ENCODE measurements around the gene HNRNPC. TPM values are rescaled to one million over a fixed set of nuclear protein-coding genes. Genes with fewer than 3 reads are reported as not detected.
"Not testable (repeated sequence)": the region's sequence is repeated elsewhere in the genome, so short reads cannot be mapped to it uniquely, and the experiment has no call there.

The HNRNPC gene
- polyA plus RNA-seq, 4 donors = 632 to 1,044 (median 906) TPM

DNA sequence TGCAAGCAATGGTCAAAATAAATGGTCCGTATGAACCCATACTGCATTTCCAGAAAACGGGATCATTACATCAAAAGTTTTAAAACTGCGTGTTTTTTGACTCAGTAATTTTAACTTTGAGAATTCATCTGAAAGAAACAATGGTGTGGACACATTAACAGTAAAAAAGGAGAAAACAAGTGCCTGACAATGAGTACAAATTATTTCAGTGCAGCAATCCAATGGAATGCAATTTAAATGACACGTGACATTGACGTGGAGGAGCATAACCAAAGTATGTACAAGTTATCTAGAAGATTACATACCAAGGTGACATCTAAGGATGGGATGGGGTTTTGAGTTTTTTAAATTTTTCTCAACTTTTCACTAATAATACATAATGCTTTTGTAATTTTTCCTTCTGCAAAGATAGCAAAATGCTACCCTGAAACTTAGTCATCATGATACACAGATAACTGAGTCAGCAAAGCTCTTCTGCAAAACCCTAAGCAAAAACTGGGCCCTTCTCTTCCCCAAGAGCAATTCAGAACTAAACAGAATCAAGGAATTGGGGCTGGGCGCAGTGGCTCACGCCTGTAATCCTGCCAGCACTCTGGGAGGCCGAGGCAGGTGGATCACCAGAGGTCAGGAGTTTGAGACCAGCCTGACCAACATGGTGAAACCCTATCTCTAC lies 20.4 kb downstream of the HNRNPC start:
- no peak for DNase-seq (ENCODE audit: low read depth in 4 of 4, low spot score in 3 of 4)

DNA sequence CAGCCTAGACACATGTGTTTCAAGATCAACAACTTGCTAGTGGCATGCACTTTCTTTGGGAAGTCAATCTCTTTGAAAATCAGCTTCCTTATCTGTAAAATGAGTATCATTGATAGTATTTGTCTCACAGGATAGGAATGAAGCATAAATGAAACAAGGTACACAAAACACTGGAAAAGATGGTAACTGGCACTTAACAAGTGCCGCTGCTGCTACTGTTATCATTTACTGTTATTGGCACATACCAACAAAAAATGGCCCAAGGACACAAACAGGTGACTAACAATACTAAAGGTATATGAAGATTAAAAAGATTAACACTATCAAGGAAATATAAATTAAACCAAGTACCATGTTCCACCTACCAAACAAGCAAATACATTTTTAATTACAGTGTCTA lies 20.9 kb downstream of the HNRNPC start:
- DNase-seq (ENCODE audit: low read depth in 4 of 4, low spot score in 3 of 4) = no peak

DNA sequence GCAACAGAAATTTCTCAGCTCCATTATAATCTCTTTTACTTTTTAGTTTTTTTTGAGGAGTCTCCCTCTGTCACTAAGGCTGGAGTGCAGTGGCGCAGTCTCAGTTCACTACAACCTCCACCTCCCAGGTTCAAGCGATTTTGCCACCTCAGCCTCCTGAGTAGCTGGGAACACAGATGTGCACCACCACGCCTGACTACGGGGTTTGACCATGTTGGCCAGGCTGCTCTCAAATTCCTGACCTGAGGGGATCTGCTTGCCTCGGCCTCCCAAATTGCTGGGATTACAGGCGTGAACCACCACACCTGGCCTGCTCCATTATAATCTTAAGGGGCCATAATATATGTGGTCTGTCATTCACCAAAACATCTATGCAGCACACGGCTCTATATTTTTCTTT lies 23.4 kb downstream of the HNRNPC start:
- no peak for DNase-seq (ENCODE audit: low read depth in 4 of 4, low spot score in 3 of 4)

DNA sequence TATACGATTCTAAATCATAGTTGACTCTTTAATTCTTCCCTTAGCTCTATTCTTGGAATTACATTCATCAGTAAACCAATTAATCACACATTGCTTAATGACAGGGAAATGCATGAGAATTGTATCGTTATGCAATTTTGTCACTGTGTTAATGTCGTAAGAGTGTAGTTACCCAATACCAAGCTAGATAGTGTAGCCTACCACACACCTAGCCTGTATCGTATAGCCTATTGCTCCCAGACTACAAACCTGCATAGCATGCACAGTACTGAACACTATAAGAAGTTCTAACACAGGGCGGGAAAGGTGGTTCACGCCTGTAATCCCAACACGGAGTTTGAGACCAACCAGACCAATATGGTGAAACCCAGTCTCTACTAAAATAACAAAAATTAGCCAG lies 24.7 kb downstream of the HNRNPC start:
- no peak for DNase-seq (ENCODE audit: low read depth in 4 of 4, low spot score in 3 of 4)

DNA sequence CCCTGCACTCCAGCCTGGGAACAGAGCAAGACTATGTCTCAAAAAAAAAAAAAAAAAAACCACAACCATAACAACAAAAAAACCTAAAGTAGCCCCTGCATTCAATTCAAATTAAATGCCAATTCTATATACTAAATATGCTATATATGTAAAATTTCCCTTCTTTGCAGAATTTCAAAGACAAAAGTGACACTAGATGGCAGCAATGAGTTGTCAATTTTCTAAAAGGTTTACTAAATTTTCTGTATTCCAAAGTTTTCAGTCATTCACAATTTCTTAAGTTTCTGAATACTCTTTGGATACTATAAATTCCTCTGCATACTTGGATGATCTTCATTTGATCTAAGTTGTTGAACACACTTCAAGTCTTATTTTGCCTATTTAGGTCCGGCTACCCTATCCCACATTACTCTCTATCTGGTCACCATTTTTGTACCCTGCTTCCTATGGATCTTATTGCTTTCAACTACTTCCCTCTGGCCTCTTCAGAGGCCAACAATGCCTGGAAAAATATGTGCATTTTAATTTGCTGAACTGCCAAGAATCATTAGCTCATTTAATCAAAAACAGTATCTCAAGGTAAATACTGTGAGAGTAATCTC lies 27.9 kb downstream of the HNRNPC start:
- DNase-seq (ENCODE audit: low read depth in 4 of 4, low spot score in 3 of 4) = peak in 1 of 4 donors; percentile 9

DNA sequence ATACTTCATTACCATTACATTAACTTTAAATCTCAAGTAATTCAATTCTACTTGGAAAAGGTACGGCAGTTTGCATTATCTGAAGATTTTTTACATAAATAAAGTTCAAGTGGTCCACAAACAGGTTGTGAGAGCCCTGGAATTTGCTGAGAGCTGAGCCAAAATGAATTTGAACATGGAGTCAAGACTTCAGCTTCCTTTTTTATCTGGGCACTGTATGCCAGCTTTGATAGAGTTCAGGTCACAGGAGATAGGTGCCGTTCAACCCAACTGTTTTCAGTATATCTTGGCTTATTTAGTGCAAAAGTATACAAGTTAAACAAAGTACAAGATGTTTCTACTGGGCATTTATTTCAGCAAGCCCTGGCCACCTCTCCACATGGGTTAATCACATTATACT lies 28.8 kb downstream of the HNRNPC start:
- DNase-seq (ENCODE audit: low read depth in 4 of 4, low spot score in 3 of 4) = no peak

DNA sequence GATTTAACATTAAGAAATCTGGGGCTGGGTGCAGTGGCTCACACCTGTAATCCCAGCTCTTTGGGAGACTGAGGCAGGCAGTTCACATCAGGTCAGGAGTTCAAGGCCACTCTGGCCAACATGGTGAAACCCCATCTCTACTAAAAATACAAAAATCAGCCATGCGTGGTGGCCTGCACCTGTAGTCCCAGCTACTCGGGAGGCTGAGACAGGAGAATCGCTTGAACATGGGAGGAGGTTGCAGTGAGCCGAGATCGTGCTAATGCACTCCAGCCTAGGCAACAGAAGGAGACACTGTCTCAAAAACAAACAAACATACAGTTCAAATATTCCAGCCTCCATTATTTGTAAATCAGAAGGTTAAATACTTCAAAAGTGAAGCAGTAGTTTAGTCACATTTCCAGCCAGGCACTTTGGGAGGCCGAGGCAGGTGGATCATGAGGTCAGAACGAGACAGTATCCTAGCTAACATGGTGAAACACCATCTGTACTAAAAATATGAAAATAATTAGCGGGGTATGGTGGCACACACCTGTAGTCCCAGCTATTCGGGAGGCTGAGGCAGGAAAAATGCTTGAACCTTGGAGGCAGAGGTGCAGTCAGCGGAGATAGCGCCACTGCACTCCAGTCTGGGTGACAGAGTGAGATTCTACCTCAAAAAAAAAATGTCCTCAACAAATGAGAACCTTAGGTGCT lies 30.3 kb downstream of the HNRNPC start:
- no peak for DNase-seq (ENCODE audit: low read depth in 4 of 4, low spot score in 3 of 4)

DNA sequence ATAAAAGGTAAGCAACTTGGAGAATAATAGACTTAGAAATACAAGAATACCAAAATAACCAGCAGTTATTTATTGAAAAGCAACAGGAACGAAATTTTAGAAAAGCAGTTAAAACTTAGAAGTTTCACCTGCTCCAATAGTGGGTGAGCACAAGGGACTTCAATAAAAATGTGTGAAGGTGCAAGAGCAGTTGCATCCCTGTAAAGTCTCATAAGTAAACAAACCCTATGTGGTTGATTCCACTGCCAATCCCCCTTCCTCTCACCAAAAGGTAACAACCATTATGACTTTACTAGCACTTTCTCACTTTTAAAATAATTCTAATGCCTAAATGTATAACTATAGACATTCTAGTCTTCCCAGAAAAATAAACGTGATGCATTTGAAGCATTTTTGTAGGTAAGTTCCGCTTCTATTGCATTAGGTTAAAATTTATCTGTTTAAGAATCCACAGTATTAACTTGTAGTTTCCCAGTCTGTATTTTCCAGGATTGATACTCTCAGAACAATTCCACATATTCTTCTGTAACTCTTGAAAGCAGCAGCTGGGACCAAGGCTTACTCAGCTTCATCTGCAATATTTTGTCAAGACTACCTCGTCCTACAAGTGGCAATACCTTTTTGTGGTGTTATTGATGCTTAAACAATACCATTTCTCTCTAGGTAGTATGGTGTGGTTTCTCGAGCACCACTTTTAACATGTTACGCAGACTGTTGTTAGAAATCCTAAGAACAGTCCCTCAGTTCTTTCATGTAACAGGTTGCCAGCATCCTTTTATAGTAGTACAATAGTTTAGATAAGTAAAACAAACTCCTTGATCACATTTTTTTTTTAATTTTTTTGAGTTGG lies 32.1 kb downstream of the HNRNPC start:
- no peak for DNase-seq (ENCODE audit: low read depth in 4 of 4, low spot score in 3 of 4)

DNA sequence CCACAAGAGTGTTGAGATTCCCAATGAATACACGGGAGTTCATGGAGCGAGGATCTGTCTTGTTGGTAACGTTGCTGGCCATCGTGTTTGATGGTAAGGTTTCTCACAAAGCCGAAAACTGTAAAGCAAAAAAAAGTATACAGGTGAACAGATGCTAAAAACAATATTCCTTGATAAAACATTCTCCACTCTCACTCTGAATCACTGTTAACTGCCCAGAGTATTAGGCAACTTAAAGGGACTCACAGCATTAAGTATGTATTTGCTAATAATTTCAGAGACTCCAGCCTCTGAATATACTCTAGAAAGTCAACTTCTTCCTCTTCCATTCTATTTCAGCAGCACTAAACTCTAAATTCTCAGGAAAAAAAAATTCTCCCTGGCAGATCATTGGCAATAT lies 35.1 kb downstream of the HNRNPC start:
- no peak for DNase-seq (ENCODE audit: low read depth in 4 of 4, low spot score in 3 of 4)

DNA sequence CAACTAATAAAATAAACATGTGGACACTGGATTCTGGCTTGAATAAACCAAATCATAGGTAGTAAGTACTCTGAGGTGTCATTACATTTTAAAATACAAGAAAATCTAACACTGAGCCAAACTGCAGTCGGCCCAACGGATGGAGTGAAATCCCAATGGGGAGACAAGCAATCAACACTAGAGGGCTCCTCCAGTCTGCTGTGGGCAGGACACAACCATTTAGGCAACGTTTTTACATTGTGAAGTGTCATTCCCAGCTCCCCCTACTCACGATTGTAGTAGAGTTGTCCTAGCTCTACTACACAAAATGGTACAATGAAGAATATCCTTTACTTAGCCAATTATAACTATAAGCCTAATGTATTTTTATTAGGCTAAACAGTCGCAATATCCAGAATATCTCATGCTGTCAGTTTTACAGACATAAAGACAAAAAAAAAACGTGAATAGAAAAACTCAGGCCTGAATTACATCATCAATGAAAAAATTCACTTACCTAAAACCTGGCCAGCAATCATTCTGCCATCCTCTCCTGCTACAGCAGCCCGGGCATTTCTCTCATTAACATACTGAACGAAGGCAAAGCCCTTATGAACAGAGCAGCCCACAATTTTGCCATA lies 35.7 kb downstream of the HNRNPC start:
- DNase-seq (ENCODE audit: low read depth in 4 of 4, low spot score in 3 of 4) = no peak

DNA sequence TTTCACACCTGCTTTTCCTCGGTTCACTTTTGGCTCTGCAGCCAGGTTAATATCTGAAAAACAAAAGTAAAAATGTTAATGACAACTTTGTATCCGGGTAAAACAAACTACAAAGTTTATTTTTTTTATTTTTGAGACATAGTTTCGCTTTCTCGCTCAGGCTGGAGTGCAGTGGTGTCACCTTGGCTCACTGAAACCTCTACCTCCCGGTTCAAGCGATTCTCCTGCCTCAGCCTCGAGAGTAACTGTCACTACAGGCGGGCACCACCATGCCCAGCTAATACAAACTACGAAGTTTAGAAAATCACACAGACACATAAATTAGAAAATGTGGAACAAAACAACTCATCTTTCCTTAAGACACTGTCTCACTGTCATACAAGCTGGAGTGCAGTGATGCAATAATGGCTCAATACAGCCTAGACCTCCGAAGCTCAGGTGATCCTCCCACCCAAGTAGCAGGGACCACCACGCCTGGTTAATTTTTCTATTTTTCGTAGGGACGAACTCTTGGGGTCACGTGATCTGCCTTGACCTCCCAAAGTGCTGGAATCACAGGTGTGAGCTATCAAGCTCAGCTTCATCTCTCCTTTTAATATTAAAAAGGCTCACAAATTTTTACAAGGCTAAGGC lies 38.1 kb downstream of the HNRNPC start:
- no peak for DNase-seq (ENCODE audit: low read depth in 4 of 4, low spot score in 3 of 4)

DNA sequence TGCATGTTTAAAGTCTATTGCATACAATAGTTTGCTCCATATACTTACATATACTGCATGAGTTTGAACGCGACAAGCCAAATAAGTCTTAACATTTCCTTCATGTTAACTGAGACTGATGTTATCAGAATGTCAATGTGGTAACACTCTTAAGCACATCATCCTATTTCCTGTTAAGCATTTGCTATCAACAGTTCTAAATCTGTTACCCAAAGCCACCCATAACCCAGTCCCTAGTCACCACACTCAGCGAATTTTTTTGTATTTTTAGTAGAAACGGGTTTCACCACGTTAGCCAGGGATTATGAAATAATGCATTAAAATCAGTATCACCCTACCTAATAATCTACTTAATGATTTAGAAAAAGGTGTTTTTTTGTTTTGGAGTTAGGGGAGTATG lies 39.4 kb downstream of the HNRNPC start:
- no peak for DNase-seq (ENCODE audit: low read depth in 4 of 4, low spot score in 3 of 4)

DNA sequence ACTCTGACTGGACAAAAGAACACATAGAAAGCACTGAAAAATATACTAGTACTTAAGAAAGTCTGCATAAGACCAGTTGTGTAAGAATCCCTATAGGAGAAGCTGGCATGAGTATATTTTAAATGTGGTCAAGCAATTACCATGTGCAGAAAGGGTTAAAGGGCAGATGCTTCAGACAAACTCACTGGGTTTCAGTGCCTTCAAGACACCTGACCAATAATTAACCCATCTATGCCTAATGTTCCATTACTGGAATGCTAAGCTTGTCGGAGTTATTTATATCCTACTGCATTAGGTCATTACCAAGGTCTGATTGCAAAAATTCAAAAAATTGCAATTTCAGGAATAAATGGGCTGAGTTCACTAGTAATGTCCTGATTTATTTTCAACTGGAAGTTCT lies 41.3 kb downstream of the HNRNPC start:
- no peak for DNase-seq (ENCODE audit: low read depth in 4 of 4, low spot score in 3 of 4)

DNA sequence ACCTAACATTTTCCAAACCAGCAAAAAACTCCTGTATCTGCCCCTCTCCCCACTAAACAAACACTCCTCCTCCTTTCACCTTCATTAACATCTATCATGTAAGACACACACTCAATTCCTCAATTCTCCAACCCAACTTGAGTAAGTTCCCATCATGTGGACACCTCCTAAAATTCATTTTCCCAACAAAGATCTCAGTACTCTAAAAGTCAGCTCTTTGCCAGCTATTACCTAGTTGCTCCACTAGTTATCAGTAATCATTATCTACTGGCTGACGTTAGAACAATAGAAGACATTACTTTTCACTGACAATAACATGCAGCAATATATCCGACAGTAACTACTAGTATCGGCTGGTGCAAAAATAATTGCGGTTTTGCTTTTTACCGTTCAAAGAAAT lies 42.1 kb downstream of the HNRNPC start:
- DNase-seq (ENCODE audit: low read depth in 4 of 4, low spot score in 3 of 4) = no peak

DNA sequence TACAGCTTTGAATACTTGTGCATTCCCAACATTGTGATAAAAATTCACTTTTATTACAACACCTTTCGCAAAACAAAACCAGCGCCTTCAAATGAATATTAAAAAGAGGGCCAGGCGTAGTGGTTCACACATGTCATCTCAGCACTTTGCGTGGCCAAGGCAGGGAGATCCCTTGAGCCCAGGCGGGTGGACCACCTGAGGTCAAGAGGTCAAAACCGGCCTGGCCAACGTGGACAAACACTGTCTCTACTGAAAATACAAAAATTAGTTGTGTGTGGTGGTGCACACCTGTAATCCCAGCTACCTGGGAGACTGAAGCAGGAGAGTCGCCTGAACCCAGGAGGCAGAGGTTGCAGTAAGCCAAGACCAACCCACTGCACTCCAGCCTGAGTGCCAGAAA lies 42.8 kb downstream of the HNRNPC start:
- DNase-seq (ENCODE audit: low read depth in 4 of 4, low spot score in 3 of 4) = no peak

DNA sequence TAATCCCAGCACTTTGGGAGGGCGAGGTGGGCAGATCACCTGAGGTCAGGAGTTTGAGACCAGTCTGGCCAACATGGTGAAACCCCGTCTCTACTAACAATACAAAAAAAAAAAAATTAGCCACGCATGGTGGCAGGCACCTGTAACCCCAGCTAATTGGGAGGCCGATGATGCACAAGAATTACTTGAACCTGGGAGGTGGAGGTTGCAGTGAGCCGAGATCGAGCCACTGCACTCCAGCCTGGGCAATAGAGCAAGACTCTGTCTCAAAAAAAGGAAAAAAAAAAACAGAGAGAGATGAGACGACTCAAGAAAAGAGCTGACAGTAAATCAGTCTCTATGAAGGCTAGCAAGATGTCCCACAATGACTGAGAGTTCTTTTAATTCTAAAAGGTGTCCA lies 44.1 kb downstream of the HNRNPC start:
- not testable (repeated sequence) for DNase-seq (ENCODE audit: low read depth in 4 of 4, low spot score in 3 of 4)

DNA sequence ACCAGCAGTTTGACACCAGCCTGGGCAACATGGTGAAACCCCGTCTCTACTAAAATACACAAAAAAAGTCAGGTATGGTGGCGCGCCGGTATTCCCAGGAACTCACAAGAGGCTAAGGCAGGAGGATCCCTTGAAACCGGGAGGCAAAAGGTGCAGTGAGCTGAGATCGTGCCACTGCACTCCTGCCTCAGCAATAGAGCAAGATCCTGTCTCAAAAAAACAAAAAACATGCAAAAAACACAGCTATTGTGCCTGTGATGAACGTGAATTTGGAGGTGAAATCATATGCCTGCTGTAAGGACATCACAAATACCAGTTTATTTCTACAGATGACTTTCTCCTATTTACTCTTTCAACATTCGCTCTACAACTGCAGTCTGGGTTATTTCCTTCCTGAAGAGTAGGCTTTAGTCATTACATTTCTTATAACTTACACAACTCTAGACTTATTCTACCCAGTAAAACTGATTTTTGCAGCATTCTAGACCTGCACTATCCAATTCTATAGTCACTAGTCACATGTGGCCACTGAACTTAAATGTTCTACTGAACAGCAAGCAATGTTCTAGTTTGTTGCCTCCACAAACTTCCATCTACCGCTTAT lies 48.3 kb downstream of the HNRNPC start:
- no peak for DNase-seq (ENCODE audit: low read depth in 4 of 4, low spot score in 3 of 4)

DNA sequence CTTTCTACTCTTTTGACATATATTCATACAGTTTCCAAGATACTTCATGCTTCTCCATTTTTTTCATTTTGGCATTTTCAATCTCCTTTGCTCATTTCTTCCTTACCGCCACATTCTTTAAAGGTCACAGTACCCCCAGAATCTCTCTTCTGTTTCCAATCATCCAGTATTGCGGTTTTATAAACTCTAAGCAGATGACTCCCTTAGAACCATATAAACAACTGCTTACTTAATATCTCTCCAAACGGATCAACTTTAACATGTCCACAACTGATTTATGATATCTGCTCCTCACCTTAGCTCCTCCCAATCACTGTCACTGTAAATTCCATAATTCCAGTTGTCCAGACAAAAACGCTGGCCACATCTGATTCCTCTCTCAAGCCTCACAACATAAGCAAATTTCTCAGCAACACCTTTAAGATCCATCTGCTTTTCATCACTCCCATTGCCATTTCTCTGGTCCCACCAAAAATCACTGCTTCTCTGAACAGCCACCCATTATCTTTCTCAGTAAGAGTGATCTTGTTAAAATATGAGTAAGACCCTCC lies 49.6 kb downstream of the HNRNPC start:
- no peak for DNase-seq (ENCODE audit: low read depth in 4 of 4, low spot score in 3 of 4)

DNA sequence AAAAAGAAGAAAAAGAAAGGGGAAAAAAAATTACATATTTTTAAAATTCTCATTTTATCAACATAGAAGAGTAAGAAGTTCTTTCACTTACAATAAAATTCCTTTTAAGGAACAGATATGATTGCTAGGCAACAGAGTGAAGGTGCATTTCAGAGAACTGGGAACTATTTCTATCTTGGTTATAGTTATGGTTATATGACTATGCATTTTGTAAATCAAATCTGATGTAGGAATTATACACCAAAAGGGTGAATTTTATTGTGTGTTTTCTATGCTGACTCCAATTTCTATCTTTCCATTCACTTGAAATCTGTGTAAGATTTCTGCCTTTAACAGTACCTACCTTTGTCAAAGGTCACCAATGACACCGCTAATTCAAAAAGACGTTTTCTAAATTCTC lies 50.1 kb downstream of the HNRNPC start:
- DNase-seq (ENCODE audit: low read depth in 4 of 4, low spot score in 3 of 4) = no peak

DNA sequence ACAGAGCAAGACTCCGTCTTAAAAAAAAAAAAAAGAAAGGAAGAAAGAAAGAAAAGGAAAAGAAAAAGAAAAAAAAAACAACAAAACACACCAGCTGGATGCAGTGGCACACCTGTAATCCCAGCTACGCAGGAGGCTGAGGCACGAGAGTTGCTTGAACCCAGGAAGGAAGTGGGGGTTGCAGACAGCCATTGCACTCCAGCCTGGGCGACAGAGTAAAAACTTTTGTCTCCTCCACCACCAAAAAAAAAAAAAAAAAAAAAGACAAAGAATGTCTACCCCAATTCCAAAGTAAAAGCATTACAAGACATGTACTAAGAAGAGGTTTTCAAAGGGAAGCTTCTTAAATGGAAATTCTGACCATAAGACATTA lies 53.4 kb downstream of the HNRNPC start:
- DNase-seq (ENCODE audit: low read depth in 4 of 4, low spot score in 3 of 4) = no peak

All from left renal pelvis (tissue), 4 donors.